ENCODE measurements around the gene PTPN4. TPM values are rescaled to one million over a fixed set of nuclear protein-coding genes. Genes with fewer than 3 reads are reported as not detected.

Gene PTPN4
- total and polyA plus RNA-seq, 2 of the 8 experiments (the other 6 are each of a cell fraction or from before 2014, with no cell fraction given): 28.5 to 105 TPM

DNA sequence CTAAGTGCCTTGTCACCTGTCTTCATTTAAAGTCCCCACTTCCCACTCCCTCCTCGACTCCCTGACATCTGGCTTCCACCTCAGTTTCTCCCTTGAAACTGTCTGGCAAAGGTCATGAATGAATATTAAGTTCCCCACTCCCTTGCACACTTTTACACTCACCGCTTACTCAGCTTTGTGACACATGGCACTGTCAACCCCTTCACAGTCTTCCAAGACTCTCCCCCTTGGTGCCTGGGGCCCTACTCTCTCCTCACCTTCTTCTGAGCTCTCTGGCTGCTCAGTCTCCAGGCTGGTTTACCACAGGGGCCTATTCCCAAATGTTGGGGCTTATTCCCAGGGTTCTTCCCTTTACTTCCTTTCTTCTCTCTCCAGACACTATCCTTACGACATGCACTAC is 17.9 kb upstream of the PTPN4 start:
- H3K4ac ChIP-seq (replicated peaks; ENCODE audit: insufficient read length, low read depth, low read length): no peak overlapping the region
- no peaks in the 10 kb centered on the region for H3K79me1 ChIP-seq (ENCODE audit: low read depth, low read length)
- no peak overlapping the region for H2AFZ ChIP-seq (ENCODE audit: low read length)
- no peak overlapping the region for H2BK20ac ChIP-seq (ENCODE audit: low read length)
- no peak overlapping the region for H2BK5ac ChIP-seq (ENCODE audit: low read depth, low read length)
- H3K36me3 ChIP-seq (ENCODE audit: control insufficient read depth in 2 of 4, insufficient read depth in 4 of 4, low read length in 3 of 4): no peaks in the 10 kb centered on the region
- no peak overlapping the region for H3K14ac ChIP-seq (ENCODE audit: insufficient read length)
- TF ChIP-seq RFX5 (IDR thresholded peaks at IDR 0.05; ENCODE audit: borderline replicate concordance, low read depth, low read length) (no peak), BACH1 (IDR thresholded peaks at IDR 0.05; ENCODE audit: low read length) (no peak), POU5F1 (IDR thresholded peaks at IDR 0.05; ENCODE audit: low read depth, low read length) (no peak), NANOG (IDR thresholded peaks at IDR 0.05; ENCODE audit: insufficient read depth, low read depth, low read length, poor library complexity, severe bottlenecking) (no peak), NRF1 (IDR thresholded peaks at IDR 0.05; ENCODE audit: low read depth, low read length) (no peak), POLR2A (IDR thresholded peaks at IDR 0.05; ENCODE audit: control extremely low read depth in 1 of 2, low read depth in 2 of 2, low read length in 2 of 2) (no peak), TCF12 (IDR thresholded peaks at IDR 0.05; ENCODE audit: low read depth, low read length) (no peak), TAF7 (optimal IDR thresholded peaks at IDR 0.05; ENCODE audit: borderline replicate concordance, low read depth, low read length) (no peak), SIRT6 (IDR thresholded peaks at IDR 0.05; ENCODE audit: low read length) (no peak), ASH2L (IDR thresholded peaks at IDR 0.05; ENCODE audit: low read length) (no peak), ZNF274 (IDR thresholded peaks at IDR 0.05; ENCODE audit: borderline replicate concordance, extremely low read depth, low read length) (no peak), EGR1 (IDR thresholded peaks at IDR 0.05; ENCODE audit: borderline replicate concordance, low read depth, low read length) (no peak), SP2 (IDR thresholded peaks at IDR 0.05; ENCODE audit: low read length) (no peak), HDAC6 (IDR thresholded peaks at IDR 0.05; ENCODE audit: low read depth, low read length) (no peak), SIX5 (IDR thresholded peaks at IDR 0.05; ENCODE audit: low read depth, low read length) (no peak), EP300 (IDR thresholded peaks at IDR 0.05; ENCODE audit: borderline replicate concordance in 1 of 2, low read depth in 2 of 2, low read length in 2 of 2) (no peak)
- H3K27me3 ChIP-seq (replicated peaks in 1 of 4; ENCODE audit: control insufficient read depth in 3 of 4, extremely low read depth in 1 of 4, insufficient read depth in 3 of 4, low read length in 3 of 4): no peaks in the 10 kb centered on the region
- H3K18ac ChIP-seq (ENCODE audit: extremely low read depth, low read length): no peak overlapping the region
- no peak overlapping the region for H4K91ac ChIP-seq (replicated peaks; ENCODE audit: insufficient read length, low read length)
- no peaks in the 10 kb centered on the region for H4K20me1 ChIP-seq (replicated peaks in 1 of 2; ENCODE audit: control insufficient read depth in 1 of 2, insufficient read depth in 2 of 2, low read length in 2 of 2)
- FAIRE-seq (no peak), DNase-seq (ENCODE audit: low read depth in 1 of 2, low spot score in 2 of 2) (no peak)
- H3K9me3 ChIP-seq (ENCODE audit: insufficient read depth in 2 of 2, low read depth in 1 of 2, low read length in 1 of 2): no peaks in the 10 kb centered on the region
- H2BK120ac ChIP-seq (replicated peaks; ENCODE audit: low read depth, low read length): no peak overlapping the region
- H4K5ac ChIP-seq (ENCODE audit: insufficient read length, low read depth, low read length): no peak overlapping the region
- H3K9ac ChIP-seq (replicated peaks in 1 of 4; ENCODE audit: extremely low read depth in 1 of 4, low read depth in 3 of 4, low read length in 3 of 4): no peak overlapping the region
- H3K23ac ChIP-seq (ENCODE audit: insufficient read length): no peak overlapping the region
- H2BK15ac ChIP-seq (ENCODE audit: low read length): no peak overlapping the region
- H3K4me2 ChIP-seq (ENCODE audit: insufficient read depth in 1 of 2, low read depth in 2 of 2, low read length in 2 of 2): no peak overlapping the region
- H3K56ac ChIP-seq (replicated peaks; ENCODE audit: insufficient read length, low read depth, low read length): no peak overlapping the region
- WGBS, 2 experiments (ENCODE audit: extremely low coverage in 1 of 2, insufficient coverage in 1 of 2, insufficient read length in 1 of 2, insufficient replicate concordance in 2 of 2, low coverage in 1 of 2, low lambda C conversion rate in 2 of 2, missing lambda C conversion rate in 1 of 2): 91% methylated on average over 3 of the region's 3 CpGs; no CpG with 5 or more reads in 1 of the 2 experiments
- no peak overlapping the region for H2AK5ac ChIP-seq (ENCODE audit: low read depth, low read length)
- no peak overlapping the region for H4K8ac ChIP-seq (ENCODE audit: extremely low read depth, insufficient read depth, low read length)
- CTCF ChIA-PET (ENCODE audit: partially characterized antibody): interaction anchor here (1.0 to 1.4 kb wide), 5 partner anchors 10 to 82 kb away, joined by 3 to 8 read pairs (median 3); no protein-coding TSS in a partner anchor
- H3K23me2 ChIP-seq (ENCODE audit: low read depth, low read length): 0 out of 2 replicates have a peak, but pooled peaks cover 1% of the 10 kb centered on the region
- H2BK12ac ChIP-seq (ENCODE audit: low read depth, low read length): no peak overlapping the region
- no peak overlapping the region for H3K27ac ChIP-seq (ENCODE audit: low read depth, low read length)
- POLR2A ChIA-PET (ENCODE audit: partially characterized antibody): no interaction called here
- H3K79me2 ChIP-seq (ENCODE audit: control insufficient read depth in 1 of 2, insufficient read depth in 2 of 2, low read length in 2 of 2): no peaks in the 10 kb centered on the region
- H3K4me1 ChIP-seq (replicated peaks in 1 of 4; ENCODE audit: control insufficient read depth in 3 of 4, insufficient read depth in 4 of 4, low read length in 3 of 4): peaks cover 0 to 3% (median 0%) of the 10 kb centered on the region in 4 experiments; a peak in 3 of 7 replicates
- H3K4me3 ChIP-seq (ENCODE audit: extremely low read depth in 1 of 4, insufficient read depth in 2 of 4, low read depth in 3 of 4, low read length in 4 of 4): no peak overlapping the region

All from H1 (cell line).